Measurements from ENCODE around the gene TPPP2. TPM values are rescaled to one million over a fixed set of nuclear protein-coding genes. Genes with fewer than 3 reads are reported as not detected.

TPPP2 gene
- total and polyA plus RNA-seq, 8 donors, result 0.20 to 0.50 (median 0.22) TPM; not detected in 3

DNA sequence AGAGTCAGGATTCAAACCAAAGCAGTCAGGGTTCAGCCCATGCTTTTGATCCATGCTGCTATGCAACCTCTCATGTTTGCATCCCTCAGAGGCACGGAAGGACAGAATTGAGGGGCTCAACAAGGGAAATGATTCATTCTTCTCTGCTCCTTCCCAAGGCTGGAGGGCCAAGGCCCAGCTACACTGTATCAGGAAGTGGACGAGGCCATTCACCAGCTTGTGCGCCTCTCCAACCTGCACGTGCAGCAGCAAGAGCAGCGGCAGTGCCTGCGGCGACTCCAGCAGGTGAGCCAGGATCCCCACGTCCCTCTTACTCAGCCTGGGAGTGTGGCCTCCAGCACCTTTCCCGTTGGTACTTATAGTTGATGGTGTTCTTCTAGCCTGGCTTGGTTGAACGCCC is 48.7 kb downstream of the TPPP2 start:
- Histone ChIP-seq H3K4me3 (no peak overlapping the region), H3K9me3 (no peaks in the 10 kb centered on the region), H3K36me3 (peaks cover 4 to 92% of the 10 kb centered on the region in 2 donors), H3K27me3 (no peaks in the 10 kb centered on the region), H3K27ac (no peak overlapping the region), H3K4me1 (no peaks in the 10 kb centered on the region)
- no peak for DNase-seq
- no peak for ATAC-seq
- intact Hi-C loops (cut with DNase I), result no loop called here
- TF ChIP-seq, protein P1, sequence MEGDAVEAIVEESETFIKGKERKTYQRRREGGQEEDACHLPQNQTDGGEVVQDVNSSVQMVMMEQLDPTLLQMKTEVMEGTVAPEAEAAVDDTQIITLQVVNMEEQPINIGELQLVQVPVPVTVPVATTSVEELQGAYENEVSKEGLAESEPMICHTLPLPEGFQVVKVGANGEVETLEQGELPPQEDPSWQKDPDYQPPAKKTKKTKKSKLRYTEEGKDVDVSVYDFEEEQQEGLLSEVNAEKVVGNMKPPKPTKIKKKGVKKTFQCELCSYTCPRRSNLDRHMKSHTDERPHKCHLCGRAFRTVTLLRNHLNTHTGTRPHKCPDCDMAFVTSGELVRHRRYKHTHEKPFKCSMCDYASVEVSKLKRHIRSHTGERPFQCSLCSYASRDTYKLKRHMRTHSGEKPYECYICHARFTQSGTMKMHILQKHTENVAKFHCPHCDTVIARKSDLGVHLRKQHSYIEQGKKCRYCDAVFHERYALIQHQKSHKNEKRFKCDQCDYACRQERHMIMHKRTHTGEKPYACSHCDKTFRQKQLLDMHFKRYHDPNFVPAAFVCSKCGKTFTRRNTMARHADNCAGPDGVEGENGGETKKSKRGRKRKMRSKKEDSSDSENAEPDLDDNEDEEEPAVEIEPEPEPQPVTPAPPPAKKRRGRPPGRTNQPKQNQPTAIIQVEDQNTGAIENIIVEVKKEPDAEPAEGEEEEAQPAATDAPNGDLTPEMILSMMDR (IDR thresholded peaks at IDR 0.05), result no peak

DNA sequence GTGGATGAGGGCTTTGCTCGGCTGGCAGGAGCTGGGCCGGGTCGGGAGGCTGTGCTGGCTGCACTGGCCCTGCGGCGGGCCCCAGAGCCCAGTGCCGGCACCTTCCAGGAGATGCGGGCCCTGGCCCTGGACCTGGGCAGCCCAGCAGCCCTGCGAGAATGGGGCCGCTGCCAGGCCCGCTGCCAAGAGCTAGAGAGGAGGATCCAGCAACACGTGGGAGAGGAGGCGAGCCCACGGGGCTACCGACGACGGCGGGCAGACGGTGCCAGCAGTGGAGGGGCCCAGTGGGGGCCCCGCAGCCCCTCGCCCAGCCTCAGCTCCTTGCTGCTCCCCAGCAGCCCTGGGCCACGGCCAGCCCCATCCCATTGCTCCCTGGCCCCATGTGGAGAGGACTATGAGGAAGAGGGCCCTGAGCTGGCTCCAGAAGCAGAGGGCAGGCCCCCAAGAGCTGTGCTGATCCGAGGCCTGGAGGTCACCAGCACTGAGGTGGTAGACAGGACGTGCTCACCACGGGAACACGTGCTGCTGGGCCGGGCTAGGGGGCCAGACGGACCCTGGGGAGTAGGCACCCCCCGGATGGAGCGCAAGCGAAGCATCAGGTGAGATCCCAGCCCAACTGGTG is 51.6 kb downstream of the TPPP2 start:
- intact Hi-C loops (cut with DNase I), result no loop called here
- peaks cover 4 to 92% of the 10 kb centered on the region in 2 donors for H3K36me3 ChIP-seq
- ATAC-seq (no peak), DNase-seq (no peak)
- peaks cover 8 to 27% of the 10 kb centered on the region in 2 donors for H3K4me1 ChIP-seq
- H3K9me3 ChIP-seq, result no peaks in the 10 kb centered on the region
- TF ChIP-seq, protein P1 (IDR thresholded peaks at IDR 0.05), result no peak
- H3K27ac ChIP-seq, result no peak overlapping the region
- H3K4me3 ChIP-seq, result no peak overlapping the region
- no peaks in the 10 kb centered on the region for H3K27me3 ChIP-seq

Small RNA genes within 50 kb of the gene (microRNA-seq; reads per million reads assigned to microRNA genes)
- gene MIR6717, result 0 reads per million in 2 donors

Other genes with a start within 250 kb of the TPPP2 start
- gene RNASE6, start 248.9 kb upstream of the TPPP2 start, total RNA-seq, result 10 to 100 TPM; 14.7 to 20.6 TPM
- gene RNASE6, start 248.9 kb upstream of the TPPP2 start, polyA plus RNA-seq (ENCODE audit: insufficient read length in 6 of 6), result 1 to 10 TPM; 6.4 to 8.0 (median 7.3) TPM
- 1,000 to 10,000 TPM in 1 of 2 donors, 100 to 1,000 TPM in 1; 518 to 1,326 TPM for gene RNASE1, start 227.4 kb upstream of the TPPP2 start, total RNA-seq
- 100 to 1,000 TPM; 293 to 425 (median 369) TPM for gene RNASE1, start 227.4 kb upstream of the TPPP2 start, polyA plus RNA-seq (ENCODE audit: insufficient read length in 6 of 6)
- gene RNASE3, start 138.8 kb upstream of the TPPP2 start, total RNA-seq, result 1 to 10 TPM in 1 of 2 donors, not detected in 1; 1.1 TPM
- 1 to 10 TPM in 3 of 6 donors, under 1 TPM in 3; 0.33 to 1.9 (median 0.88) TPM for gene RNASE3, start 138.8 kb upstream of the TPPP2 start, polyA plus RNA-seq (ENCODE audit: insufficient read length in 6 of 6)
- 10 to 100 TPM in 1 of 2 donors, 1 to 10 TPM in 1; 3.8 to 30.6 TPM for gene RNASE2, start 74.7 kb upstream of the TPPP2 start, total RNA-seq
- 1 to 10 TPM in 4 of 6 donors, under 1 TPM in 2; 0.78 to 3.2 (median 1.8) TPM for gene RNASE2, start 74.7 kb upstream of the TPPP2 start, polyA plus RNA-seq (ENCODE audit: insufficient read length in 6 of 6)
- gene METTL17, start 40.2 kb upstream of the TPPP2 start, total RNA-seq, result 10 to 100 TPM; 38.6 to 61.3 TPM
- gene METTL17, start 40.2 kb upstream of the TPPP2 start, polyA plus RNA-seq (ENCODE audit: insufficient read length in 6 of 6), result 100 to 1,000 TPM in 5 of 6 donors, 10 to 100 TPM in 1; 91.8 to 137 (median 120) TPM
- gene SLC39A2, start 30.9 kb upstream of the TPPP2 start, total RNA-seq, result under 1 TPM in 1 of 2 donors, not detected in 1; 0.35 TPM
- gene SLC39A2, start 30.9 kb upstream of the TPPP2 start, polyA plus RNA-seq (ENCODE audit: insufficient read length in 6 of 6), result under 1 TPM in 5 of 6 donors, not detected in 1; 0.10 to 0.50 (median 0.21) TPM
- gene NDRG2, start 5.2 kb upstream of the TPPP2 start, total RNA-seq, result 10 to 100 TPM; 25.6 to 44.2 TPM
- 100 to 1,000 TPM; 126 to 158 (median 135) TPM for gene NDRG2, start 5.2 kb upstream of the TPPP2 start, polyA plus RNA-seq (ENCODE audit: insufficient read length in 6 of 6)
- not detected for gene RNASE13, start 4.6 kb downstream of the TPPP2 start, total RNA-seq
- under 1 TPM in 1 of 6 donors, not detected in 5; 0.13 TPM for gene RNASE13, start 4.6 kb downstream of the TPPP2 start, polyA plus RNA-seq (ENCODE audit: insufficient read length in 6 of 6)
- not detected for gene RNASE7, start 12.1 kb downstream of the TPPP2 start, total RNA-seq
- under 1 TPM in 4 of 6 donors, not detected in 2; 0.14 to 0.24 (median 0.20) TPM for gene RNASE7, start 12.1 kb downstream of the TPPP2 start, polyA plus RNA-seq (ENCODE audit: insufficient read length in 6 of 6)
- gene RNASE8, start 27.6 kb downstream of the TPPP2 start, total RNA-seq, result not detected
- under 1 TPM in 2 of 6 donors, not detected in 4; 0.21 to 0.31 TPM for gene RNASE8, start 27.6 kb downstream of the TPPP2 start, polyA plus RNA-seq (ENCODE audit: insufficient read length in 6 of 6)
- 10 to 100 TPM; 34.7 to 41.5 TPM for gene ARHGEF40, start 40.1 kb downstream of the TPPP2 start, total RNA-seq
- gene ARHGEF40, start 40.1 kb downstream of the TPPP2 start, polyA plus RNA-seq (ENCODE audit: insufficient read length in 6 of 6), result 10 to 100 TPM; 71.9 to 97.3 (median 82.5) TPM
- gene ZNF219, start 68.4 kb downstream of the TPPP2 start, total RNA-seq, result 10 to 100 TPM; 33.7 to 40.8 TPM
- 10 to 100 TPM; 30.5 to 45.4 (median 35.7) TPM for gene ZNF219, start 68.4 kb downstream of the TPPP2 start, polyA plus RNA-seq (ENCODE audit: insufficient read length in 6 of 6)
- under 1 TPM; 0.58 to 0.85 TPM for gene TMEM253, start 70.8 kb downstream of the TPPP2 start, total RNA-seq
- 1 to 10 TPM in 2 of 6 donors, under 1 TPM in 4; 0.61 to 1.5 (median 0.86) TPM for gene TMEM253, start 70.8 kb downstream of the TPPP2 start, polyA plus RNA-seq (ENCODE audit: insufficient read length in 6 of 6)
- gene OR5AU1, start 125.8 kb downstream of the TPPP2 start, total RNA-seq, result not detected
- under 1 TPM; 0.04 to 0.49 (median 0.07) TPM for gene OR5AU1, start 125.8 kb downstream of the TPPP2 start, polyA plus RNA-seq (ENCODE audit: insufficient read length in 6 of 6)
- gene HNRNPC, start 239.2 kb downstream of the TPPP2 start, total RNA-seq, result 100 to 1,000 TPM; 377 to 427 TPM
- 100 to 1,000 TPM; 700 to 903 (median 829) TPM for gene HNRNPC, start 239.2 kb downstream of the TPPP2 start, polyA plus RNA-seq (ENCODE audit: insufficient read length in 6 of 6)
- gene RPGRIP1, start 249.9 kb downstream of the TPPP2 start, total RNA-seq, result 1 to 10 TPM in 1 of 2 donors, under 1 TPM in 1; 0.41 to 1.3 TPM
- under 1 TPM; 0.54 to 0.84 (median 0.64) TPM for gene RPGRIP1, start 249.9 kb downstream of the TPPP2 start, polyA plus RNA-seq (ENCODE audit: insufficient read length in 6 of 6)